AG08395 (cell line): Measurements from ENCODE around the gene CYTH3.
"Not testable (repeated sequence)": the region's sequence is repeated elsewhere in the genome, so short reads cannot be mapped to it uniquely, and the experiment has no call there.

Source experiments
- DNase-seq: peaks from one replicate; pipeline ENCODE4 v3.0.0; 2012; ENCODE audit warnings: mixed read lengths, low spot score

CYTH3 gene, protein sequence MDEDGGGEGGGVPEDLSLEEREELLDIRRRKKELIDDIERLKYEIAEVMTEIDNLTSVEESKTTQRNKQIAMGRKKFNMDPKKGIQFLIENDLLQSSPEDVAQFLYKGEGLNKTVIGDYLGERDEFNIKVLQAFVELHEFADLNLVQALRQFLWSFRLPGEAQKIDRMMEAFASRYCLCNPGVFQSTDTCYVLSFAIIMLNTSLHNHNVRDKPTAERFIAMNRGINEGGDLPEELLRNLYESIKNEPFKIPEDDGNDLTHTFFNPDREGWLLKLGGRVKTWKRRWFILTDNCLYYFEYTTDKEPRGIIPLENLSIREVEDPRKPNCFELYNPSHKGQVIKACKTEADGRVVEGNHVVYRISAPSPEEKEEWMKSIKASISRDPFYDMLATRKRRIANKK

DNA sequence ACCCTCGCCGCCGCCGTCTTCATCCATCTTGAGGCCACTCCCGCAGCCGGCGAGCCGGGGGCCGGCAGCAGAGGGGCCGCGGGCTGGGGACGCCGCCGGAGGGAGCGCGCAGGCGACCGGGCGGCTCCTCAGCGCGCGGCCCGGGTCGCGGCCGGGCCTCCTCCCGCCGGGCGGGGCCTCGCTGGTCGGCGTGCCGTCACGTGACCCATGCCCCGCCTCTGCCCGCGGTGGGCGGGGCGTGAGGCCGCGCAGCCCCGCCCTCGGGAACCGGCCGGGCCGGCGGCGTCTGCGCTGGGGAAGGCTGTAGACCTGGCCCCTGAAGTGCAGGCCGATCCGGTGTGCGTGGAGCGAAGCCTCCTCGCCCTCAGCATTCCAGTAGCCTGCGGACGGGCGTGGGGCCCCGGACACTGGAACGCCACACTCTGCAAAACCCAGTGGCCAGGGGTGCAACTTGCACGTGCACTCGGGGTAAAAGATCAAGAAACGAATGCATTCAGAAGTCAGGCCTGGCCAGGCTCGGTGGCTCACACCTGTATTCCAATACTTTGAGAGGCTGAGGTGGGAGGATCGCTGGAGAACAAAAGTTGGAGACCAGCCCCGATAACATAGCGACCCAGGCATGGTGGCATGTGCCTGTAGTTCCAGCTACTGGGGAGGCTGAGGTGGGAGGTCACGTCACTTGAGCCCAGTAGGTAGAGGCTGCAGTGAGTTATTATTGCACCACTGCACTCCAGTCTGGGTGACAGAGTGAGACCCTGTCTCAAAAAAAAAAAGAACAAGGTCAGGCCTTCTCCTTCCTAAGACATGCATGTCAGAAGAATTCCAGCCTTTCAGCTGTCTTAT is at the start of gene CYTH3:
CYTH3 (minus strand) TSS at position 144 of the 843 bp plus-strand sequence; CDS start at position 27, 117 bp downstream.
- peak; percentile 97 for DNase-seq

DNA sequence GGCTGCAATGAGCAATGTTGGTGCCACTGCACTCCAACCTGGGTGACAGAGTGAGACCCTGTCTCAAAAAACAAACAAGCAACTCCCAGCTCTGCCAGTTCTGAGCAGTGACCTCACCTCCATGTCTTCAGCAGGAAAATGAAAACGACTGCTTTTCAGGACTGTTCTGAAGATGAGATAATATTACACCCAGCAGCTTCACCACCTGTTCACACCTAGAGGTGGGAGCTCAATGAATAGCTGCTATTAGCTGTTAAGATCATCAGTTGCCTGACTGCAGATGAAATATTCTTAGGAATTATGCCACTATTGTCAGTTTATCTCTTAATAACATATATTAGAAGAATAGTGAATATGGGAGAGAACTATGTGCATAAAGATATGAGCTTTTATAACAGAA is 48.4 kb upstream of the CYTH3 start:
- DNase-seq: no peak

DNA sequence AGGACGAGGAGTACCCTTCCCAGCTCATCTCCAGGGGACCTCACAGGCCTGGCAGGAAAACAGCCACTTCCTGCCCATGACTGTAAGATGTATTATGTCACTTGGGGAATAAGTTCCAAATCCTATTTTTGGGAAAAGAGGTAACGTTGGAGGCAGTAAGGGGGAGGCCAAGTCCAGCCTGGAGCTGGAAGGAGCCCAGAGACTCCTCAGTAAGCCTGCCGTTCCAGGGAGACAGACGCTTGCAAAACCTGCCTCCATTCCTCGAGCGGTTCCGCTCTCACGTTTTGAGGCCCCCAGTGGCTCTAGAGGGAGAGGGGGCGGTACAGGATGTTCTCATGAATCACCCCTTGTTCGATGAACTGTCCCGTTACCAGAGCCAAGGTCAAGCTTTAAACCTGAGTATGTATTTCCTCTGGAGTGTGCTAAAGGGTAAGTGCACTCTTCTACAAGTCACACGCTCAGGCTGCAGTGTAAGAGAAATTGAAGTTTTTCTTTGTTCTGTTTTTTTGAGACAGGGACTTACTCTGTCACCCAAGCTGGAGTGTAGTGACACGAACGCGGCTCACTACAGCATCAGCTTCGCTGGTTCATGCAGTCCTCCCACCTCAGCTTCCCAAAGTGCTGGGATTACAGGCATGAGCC is 45.5 kb upstream of the CYTH3 start:
- peak; percentile 71 for DNase-seq

DNA sequence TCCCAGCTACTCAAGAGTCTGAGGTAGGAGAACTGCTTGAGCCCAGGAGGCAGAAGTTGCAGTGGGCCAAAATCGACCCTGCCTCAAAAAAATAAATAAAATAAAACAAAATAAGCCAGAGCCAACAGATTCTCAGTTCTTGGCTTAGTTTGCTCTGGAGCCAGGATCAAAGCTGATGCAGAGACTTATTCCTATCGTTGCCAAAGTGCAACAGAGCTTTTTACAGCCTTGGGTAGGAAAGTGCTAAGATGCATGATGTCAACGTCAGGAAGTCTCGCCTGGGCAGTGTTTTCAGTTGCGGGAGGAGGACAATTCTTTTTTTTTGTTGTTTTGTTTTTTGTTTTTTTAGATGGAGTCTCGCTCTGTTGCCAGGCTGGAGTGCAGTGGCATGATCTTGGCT is 43.8 kb upstream of the CYTH3 start:
- DNase-seq: no peak

DNA sequence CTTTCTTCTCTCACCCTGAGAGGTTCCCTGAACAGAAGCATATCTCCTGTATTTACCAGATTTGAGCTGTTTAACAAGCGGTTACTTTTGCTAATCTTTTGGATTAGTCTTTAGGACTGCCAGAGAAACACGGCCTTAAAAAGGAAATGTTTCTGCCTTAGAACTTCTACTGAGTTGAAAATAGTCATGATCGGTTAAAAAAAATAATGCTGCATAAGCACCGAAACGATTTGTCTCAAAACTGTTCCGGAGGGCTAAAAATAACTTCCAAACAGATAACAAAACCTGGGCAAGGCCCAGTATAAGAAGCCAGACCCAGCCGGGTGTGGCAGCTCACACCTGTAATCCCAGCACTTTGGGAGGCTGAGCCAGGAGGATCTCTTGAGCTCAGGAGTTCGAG is 43.3 kb upstream of the CYTH3 start:
- DNase-seq: no peak

DNA sequence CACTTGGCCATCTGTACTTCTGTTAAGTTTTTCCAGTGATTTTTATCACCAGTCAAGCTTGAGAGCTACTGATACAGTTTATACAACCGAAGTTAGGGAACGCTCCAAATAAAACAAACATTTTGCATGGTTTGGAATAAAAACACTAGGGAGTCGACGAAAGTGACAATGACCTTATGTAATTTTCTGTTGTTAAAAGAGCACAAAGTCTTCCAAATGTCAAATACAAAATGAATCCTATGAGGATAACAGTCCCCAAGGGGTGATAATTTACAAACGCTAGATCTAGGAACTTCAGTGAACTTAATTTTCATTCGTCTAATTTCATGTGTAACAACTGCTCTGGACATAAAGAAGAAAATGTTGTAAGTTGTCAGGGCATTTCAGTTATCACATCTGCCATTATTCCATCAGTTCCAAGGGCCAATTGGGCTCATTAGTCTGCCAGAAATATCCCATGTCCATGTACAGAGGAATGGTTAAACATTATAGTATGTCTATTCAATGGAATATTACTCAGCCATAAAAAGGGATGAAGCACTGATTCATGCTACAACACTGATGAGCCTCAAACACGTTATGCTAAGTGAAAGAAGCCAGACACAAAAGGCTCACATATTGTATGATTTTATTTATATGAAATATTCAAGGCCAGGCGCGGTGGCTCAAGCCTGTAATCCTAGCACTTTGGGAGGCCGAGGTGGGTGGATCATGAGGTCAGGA is 38.0 kb upstream of the CYTH3 start:
- DNase-seq: no peak

DNA sequence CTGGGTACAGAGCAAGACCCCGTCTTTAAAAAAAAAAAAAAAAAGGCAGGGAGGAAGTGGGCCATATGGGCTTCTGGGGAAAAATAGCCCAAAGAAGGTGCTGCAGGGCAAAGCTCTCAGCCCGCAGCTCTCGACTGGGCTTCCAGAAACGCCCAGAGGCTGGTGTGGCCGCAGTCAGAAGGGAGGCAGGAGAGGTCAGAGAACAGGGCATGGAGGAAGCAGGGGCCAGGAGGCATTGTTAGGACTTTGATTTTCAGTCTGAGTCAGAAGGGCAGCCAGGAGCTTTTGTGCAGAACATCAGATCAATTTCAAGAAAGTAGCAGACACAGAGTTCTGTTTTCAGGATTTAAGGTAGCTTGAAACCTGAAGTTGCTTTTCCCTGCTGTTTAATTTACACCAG is 35.3 kb upstream of the CYTH3 start:
- DNase-seq: no peak

DNA sequence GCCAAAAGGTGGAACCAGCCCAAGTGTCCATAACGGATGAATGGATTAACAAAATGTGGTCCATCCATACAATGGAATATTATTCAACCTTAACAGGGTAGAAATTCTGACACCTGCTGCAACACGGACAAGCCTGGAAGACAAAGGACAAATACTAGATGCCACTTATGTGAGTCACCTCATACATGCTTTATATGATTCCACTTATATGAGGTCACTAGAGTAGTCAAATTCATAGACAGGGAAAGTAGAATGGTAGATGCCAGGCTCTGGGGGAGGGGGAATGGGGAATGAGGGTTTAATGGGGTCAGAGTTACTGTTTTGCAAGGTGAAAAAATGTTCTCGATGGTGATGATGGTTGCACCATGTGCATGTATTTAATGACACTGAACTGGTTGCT is 34.0 kb upstream of the CYTH3 start:
- peak; percentile 55 for DNase-seq

DNA sequence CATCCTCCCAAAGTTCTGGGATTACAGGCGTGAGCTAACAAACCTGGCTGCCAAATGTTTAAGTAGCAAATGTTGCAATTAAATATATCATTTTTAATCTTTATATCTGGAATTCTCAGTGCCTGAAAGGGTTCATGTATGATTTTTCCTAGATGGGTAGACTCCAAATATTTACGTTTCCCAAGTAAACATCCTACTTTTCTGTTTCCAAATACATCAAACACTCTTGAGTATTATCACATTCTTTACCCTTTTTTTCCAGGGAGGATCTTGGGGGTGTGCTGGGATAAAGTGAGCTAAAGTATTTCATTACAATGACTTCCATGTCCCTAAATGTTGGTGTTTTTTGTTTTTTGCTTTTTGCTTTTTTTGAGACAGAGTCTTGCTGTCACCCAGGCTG is 32.9 kb upstream of the CYTH3 start:
- DNase-seq: no peak

DNA sequence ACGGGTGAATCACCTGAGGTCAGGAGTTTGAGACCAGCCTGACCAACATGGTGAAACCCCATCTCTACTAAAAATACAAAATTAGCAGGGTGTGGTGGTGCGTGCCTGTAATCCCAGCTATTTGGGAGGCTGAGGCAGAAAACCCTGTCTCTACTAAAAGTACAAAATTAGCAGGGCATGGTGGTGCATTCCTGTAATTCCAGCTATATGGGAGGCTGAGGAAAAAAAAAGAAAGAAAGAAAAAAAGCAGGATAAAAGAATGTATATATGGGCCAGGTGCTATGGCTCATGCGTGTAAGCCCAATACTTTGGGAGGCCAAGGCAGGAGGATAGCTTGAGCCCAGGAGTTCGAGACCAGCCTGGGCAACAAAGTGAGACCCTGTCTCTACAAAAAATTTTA is 29.0 kb upstream of the CYTH3 start:
- DNase-seq: not testable (repeated sequence)

DNA sequence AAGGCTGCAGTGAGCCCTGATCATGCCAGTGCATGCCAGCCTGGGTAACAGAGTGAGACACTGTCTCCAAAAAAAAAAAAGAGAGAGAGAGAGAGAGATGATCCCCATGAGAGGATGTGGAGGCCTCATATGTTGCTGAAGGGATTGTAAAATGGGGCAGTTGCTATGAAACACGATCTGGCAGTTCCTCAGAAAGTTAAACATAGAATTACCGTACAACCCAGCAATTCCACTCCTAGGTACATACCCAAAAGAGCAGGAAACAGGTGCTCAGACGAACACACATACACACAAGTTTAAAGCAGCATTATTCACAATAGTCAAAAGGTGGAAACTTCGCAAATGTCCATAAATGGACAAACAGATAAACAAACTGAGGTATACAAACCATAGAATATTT is 27.4 kb upstream of the CYTH3 start:
- no peak for DNase-seq

DNA sequence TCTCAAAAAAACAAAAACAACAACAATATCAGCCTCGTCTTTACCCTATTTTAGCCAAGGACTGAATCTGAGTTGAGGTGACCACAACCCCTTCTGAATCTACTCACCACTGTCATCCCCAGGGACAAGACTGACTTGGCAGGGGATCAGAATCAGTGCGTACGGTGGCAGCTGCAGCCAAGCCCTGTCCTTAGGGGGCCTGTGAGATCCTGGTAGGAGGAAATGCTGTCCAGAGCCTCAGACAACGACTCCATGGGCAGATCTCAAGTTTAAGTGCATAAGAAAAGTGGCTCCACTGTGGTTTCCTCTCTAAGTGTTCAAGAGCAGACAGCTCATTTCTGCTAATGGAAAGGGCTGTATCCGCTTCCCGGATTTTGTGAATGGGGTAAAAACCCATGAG is 22.4 kb upstream of the CYTH3 start:
- DNase-seq: no peak

DNA sequence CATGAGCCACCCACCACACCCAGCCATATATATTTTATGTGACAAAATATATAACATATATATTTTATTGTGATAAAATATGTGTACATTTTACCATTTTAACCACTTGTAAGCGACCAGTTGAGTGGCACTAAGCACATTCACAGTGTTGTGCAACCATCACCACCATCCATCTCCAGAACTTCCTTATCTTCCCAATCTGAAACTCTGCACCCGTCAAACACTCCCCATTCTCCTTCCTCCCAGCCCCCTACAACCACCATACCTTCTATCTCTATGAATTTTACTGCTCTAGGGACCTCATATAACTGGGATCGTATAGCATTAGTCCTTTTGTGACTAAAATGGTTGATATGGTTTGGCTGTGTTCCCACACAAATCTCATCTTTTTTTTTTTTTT is 20.8 kb upstream of the CYTH3 start:
- DNase-seq: no peak

DNA sequence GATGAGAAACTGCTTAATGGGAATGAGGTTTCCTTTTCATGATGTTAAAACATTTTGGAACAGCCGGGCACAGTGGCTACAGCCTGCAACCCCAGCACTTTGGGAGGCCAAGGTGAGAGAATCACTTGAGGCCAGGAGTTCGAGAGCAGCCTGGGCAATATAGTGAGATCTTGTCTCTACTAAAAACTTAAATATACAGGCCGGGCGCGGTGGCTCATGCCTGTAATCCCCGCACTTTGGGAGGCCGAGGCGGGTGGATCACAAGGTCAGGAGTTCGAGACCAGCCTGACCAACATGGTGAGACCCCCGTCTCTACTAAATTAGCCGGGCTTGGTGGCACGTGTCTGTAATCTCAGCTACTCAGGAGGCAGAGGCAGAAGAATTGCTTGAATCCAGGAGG is 19.5 kb upstream of the CYTH3 start:
- DNase-seq: not testable (repeated sequence)

DNA sequence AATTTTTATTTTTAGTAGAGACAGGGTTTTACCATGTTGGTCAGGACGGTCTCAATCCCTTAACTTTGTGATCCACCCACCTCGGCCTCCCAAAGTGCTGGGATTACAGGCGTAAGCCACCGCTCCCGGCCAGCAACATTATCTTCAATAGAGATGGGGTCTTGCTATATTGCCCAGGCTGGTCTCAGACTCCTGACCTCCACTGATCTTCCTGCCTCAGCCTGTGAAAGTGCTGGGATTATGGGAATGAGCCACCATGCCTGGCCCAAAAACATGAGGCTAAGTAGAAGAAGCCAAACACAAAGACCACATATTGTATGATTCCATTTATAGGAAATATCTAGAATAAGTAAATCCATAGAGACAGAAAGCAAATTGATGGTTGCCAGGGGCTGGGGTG is 19.1 kb upstream of the CYTH3 start:
- no peak for DNase-seq

DNA sequence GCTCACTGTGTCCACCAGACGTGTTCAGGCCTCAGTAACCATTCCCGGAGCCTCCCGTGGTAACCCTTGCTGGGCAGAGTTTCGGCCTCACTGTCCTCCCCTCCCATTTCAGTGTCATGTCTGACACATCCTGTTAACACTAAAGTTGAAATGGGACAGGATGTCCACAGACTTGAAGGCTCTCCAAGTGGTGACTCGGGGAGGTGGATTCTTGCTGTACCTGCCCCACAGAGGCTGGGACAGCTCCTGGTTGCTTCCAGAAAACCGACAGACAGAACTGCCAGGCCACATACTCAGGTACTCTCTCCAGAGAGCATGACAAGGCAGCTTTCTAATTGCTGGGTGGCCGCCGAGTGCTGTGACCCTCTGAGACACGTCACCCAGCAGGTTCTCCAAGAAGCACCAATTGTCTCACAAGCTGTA is 17.9 kb upstream of the CYTH3 start:
- DNase-seq: peak; percentile 26

DNA sequence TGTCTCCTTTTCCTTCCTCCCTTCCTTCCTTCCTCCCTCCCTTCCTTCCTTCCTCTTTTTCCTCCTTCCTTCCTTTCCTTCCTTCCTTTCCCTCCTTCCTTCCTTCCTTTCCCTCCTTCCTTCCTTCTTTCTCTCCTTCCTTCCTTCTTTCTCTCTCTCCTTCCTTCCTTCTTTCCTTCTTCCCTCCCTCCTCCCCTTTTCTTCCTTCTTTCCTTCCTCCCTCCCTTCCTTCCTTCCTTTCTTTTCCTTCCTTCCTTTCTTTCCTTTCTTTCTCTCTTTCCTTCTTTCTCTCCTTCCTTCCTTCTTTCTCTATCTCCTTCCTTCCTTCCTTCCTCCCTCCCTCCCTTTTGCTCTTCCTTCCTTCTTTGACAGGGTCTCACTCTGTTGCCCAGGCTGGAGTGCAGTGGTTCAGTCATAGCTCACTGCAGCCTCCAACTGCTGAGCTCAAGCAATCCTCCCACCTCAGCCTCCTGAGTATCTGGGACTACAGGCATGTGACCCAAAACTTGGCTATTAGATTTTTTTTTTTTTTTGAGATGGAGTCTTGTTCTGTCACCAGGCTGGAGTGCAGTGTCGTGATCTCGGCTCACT is 15.9 kb upstream of the CYTH3 start:
- no peak for DNase-seq

DNA sequence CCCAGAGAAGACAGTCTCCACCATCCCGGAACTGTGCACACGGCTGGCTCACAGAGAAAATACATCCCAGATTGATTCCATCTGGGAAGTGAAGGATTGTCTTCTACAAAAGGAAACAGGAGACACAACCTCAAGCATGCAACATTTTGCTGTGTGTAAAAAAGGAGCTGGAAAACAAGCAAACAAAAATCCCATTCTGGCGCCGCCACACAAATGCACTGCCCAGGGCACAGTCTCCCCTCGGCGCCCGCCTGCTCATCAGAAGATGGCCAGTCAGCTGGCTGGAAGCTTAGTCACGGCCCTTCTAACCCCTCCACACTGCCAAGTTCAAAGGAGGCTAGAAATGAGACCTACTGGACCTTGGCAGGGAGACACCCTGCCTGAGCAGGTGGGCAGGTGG is 14.1 kb upstream of the CYTH3 start:
- DNase-seq: peak; percentile 64

DNA sequence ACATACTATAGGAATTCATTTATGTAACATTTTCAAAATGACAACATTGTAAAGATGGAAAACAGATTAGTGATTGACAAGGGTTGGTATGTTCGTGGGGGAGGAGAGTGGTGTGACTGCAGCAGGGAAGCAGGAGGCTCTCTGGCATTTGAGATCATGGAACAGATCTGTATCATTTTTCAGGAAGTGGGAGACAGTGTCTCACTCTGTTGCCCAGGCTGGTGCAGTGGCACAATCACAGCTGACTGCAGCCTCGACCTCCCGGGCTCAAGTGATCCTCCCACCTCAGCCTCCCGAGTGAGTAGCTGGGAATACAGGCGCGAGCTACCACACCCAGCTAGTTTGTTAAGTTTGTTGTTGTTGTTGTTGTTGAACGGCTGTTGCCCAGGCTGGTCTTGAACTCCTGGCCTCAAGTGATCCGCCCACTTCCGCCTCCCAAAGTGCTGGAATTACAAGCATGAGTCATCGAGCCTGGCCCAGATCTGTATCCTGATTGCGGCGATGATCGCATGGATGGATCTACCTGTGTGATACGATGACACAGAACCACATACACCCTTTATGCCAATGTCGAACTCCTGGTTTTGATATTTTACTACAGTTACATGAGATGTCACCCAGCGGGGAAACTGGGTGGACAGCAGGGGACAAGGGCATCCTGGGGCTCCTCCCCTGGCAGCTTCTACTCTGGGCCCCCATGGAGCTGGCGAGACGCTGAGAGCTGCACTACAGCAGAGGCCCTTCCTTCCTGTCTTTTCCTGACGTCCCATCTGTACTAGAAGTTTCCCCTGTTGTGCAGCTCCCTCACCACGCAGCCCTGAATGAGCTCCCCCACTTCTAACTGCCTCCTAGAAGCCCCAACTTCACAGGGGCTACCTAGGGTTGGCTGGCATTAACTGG is 12.3 kb upstream of the CYTH3 start:
- DNase-seq: no peak

DNA sequence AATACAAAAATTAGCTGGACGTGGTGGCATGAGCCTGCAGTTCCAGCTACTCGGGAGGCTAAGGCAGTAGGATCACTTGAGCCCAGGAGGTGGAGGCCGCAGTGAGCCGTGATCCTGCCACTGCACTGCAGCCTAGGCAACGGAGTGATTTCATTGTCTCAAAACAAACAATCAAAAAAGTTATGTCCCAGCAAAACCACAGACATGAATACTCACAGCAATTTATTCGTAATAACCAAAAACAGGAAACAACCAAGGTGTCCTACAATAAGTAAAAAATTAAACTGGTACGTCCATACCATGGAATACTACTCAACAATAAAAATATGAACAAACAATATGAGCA is 11.6 kb upstream of the CYTH3 start:
- no peak for DNase-seq
